Keratinocyte (primary cell): ENCODE results near the gene METTL27.

ENCODE experiments used
- CTCF ChIP-seq, 3 experiments: IDR thresholded peaks in 1 of 3; conservative IDR thresholded peaks in 1 of 3; optimal IDR thresholded peaks in 1 of 3; 2 replicates in 2 of 3; 3 replicates in 1 of 3; pipeline versions ENCODE3 to v1.5.1; 2011; ENCODE audit warnings: low read length in 3 of 3, mild to moderate bottlenecking in 3 of 3, moderate library complexity in 2 of 3, control low read depth in 1 of 3, inconsistent platforms in 1 of 3; ENCODE audit not compliant: insufficient read depth in 2 of 3; ENCODE audit errors: extremely low read depth in 1 of 3
- EZH2 ChIP-seq: IDR thresholded peaks from one replicate; pipeline ENCODE4 v1.6.1; 2012; ENCODE audit warnings: inconsistent platforms, mild to moderate bottlenecking, low read length, moderate library complexity

- TF ChIP-seq CTCF (optimal IDR thresholded peaks at IDR 0.05 in 1 of 3, IDR thresholded peaks at IDR 0.05 in 1 of 3, conservative IDR thresholded peaks at IDR 0.05 in 1 of 3; ENCODE audit: extremely low read depth in 1 of 3, insufficient read depth in 2 of 3, low read length in 3 of 3) (no peak), EZH2 (no peak)
Observed at GRCh38 chr7:73828972-73829371, 13.3 kb downstream of the METTL27 start.
